NCI-H1694 treated with DMSO at 0.1 percent for 48 hours (cell line): ENCODE results near the gene FADS6.

Experiments
- DNase-seq: peaks from one replicate; lab custom pipeline; 2025; lab: John Stamatoyannopoulos, UW

Gene FADS6

GRCh38 chr17:74831444-74832146 lies 61.8 kb downstream of the FADS6 start:
- peak; percentile 86 for DNase-seq

GRCh38 chr17:74830861-74831260 lies 62.6 kb downstream of the FADS6 start:
- no peak for DNase-seq

GRCh38 chr17:74827800-74828199 lies 65.6 kb downstream of the FADS6 start:
- no peak for DNase-seq
